Naive thymus-derived CD8-positive, alpha-beta T cell (primary cell): ENCODE results near the gene C1orf226. TPM values are rescaled to one million over a fixed set of nuclear protein-coding genes. Genes with fewer than 3 reads are reported as not detected.

Experiments
- ATAC-seq, 2 donors: fragments of 150-1000 bp; cut with Tn5 transposase in 1 of 2; sonication (Bioruptor Pico), chemical (Tn5 transposase) in 1 of 2; 1 replicate in 1 of 2; 2 replicates in 1 of 2; pipeline ENCODE4 v1.10.0; 2021; ENCODE audit warnings: mild to moderate bottlenecking in 2 of 2, moderate library complexity in 2 of 2
- POLR2A ChIA-PET: fragments of 350-600 bp; sonication (Branson Sonifier 250); formaldehyde crosslinking; loops from one replicate; lab custom pipeline; 2021; ENCODE audit warnings: antibody characterized with exemption; lab: Charles Lee
- DNase-seq, 10 donors: peaks; one replicate each; pipeline versions ENCODE4 v3.0.0 to v3.0.0-alpha.2; 2020 to 2022
- H3K27ac Mint-ChIP-seq, 10 donors: one replicate each; pipeline ENCODE4 v1.8.0; 2020 to 2022; ENCODE audit warnings: mild to moderate bottlenecking in 10 of 10, mixed read lengths in 10 of 10, moderate library complexity in 4 of 10, inconsistent platforms in 1 of 10
- H3K27me3 Mint-ChIP-seq, 5 donors: one replicate each; pipeline ENCODE4 v1.8.0; 2021 to 2022; ENCODE audit warnings: mixed read lengths in 5 of 5
- H3K36me3 Mint-ChIP-seq, 3 donors: one replicate each; pipeline ENCODE4 v1.8.0; 2020 to 2022; ENCODE audit warnings: mixed read lengths in 3 of 3, mild to moderate bottlenecking in 2 of 3, inconsistent platforms in 1 of 3
- H3K4me1 Mint-ChIP-seq, 4 donors: one replicate each; pipeline ENCODE4 v1.8.0; 2021 to 2022; ENCODE audit warnings: mixed read lengths in 4 of 4
- H3K4me3 Mint-ChIP-seq, 10 donors: one replicate each; pipeline ENCODE4 v1.8.0; 2020 to 2022; ENCODE audit warnings: mild to moderate bottlenecking in 10 of 10, mixed read lengths in 10 of 10, moderate library complexity in 6 of 10, inconsistent platforms in 1 of 10
- H3K9me3 Mint-ChIP-seq, 9 donors: one replicate each; pipeline ENCODE4 v1.8.0; 2020 to 2022; ENCODE audit warnings: mixed read lengths in 9 of 9, mild to moderate bottlenecking in 3 of 9, inconsistent platforms in 1 of 9, moderate library complexity in 1 of 9
- polyA plus RNA-seq, 3 donors: library from polyadenylated mRNA; unstranded; fragments of 300-500 nt; fragmentation: Illumina TruSeq; gene quantifications; one replicate each; pipeline ENCODE4 v1.2.3, GENCODE V29; 2021
- total RNA-seq, 8 experiments: library from RNA in 2 of 8; stranded (reverse) in 2 of 8; gene quantifications; one replicate each; pipeline ENCODE4 v1.2.3 and lab custom pipeline; 2021 to 2026

C1orf226 gene
- total and polyA plus RNA-seq, 5 experiments from 2014 or later = 0.22 TPM; not detected in 4

DNA sequence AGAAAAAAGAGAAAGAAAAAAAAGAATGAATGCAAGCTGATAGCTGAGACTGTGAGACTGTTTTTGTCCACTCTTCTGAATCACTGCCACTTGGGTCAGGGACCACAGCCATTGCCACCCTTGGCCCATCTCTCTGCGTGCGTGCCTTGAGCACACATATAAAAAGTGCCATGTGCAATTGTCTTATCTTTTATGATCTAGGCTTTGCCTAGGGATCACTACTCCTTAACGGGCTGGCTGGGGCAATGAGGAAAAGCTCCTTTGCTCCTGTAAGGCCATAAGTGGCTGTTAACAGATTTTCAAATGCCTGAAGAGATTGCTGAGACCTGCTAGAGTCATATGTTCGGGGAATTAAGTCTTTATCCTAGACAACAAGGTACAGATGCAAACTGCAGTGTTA lies 13.1 kb upstream of the C1orf226 start:
- POLR2A ChIA-PET = no interaction called here

GRCh38 chr1:162369571-162369970 lies 12.0 kb upstream of the C1orf226 start:
- Mint-ChIP-seq H3K27me3 (peaks cover 0 to 2% (median 0%) of the 10 kb centered on the region in 5 donors), H3K36me3 (no peaks in the 10 kb centered on the region), H3K9me3 (no peaks in the 10 kb centered on the region), H3K4me3 (no peak overlapping the region), H3K27ac (no peak overlapping the region), H3K4me1 (peaks cover 0 to 2% (median 0%) of the 10 kb centered on the region in 4 donors)
- no peak for DNase-seq
- POLR2A ChIA-PET = interaction anchor here (0.7 kb wide), 1 partner anchor 477 kb away, joined by 3 read pairs; no protein-coding TSS in a partner anchor
- ATAC-seq = no peak

More for the DNA sequence above, 13.1 kb upstream of the C1orf226 start:
- DNase-seq = no peak
- no peaks in the 10 kb centered on the region for H3K36me3 Mint-ChIP-seq
- no peaks in the 10 kb centered on the region for H3K9me3 Mint-ChIP-seq
- no peak for ATAC-seq
- peaks cover 0 to 2% (median 0%) of the 10 kb centered on the region in 4 donors for H3K4me1 Mint-ChIP-seq
- no peak overlapping the region for H3K27ac Mint-ChIP-seq
- H3K27me3 Mint-ChIP-seq = peaks cover 0 to 3% (median 0%) of the 10 kb centered on the region in 5 donors
- H3K4me3 Mint-ChIP-seq = no peak overlapping the region

- Mint-ChIP-seq H3K36me3 (no peaks in the 10 kb centered on the region), H3K27ac (no peak overlapping the region), H3K4me1 (peaks cover 0 to 2% (median 0%) of the 10 kb centered on the region in 4 donors), H3K4me3 (no peak overlapping the region), H3K27me3 (peaks cover 0 to under 1% (median 0%) of the 10 kb centered on the region in 5 donors), H3K9me3 (no peaks in the 10 kb centered on the region)
- DNase-seq (no peak), ATAC-seq (no peak)
- POLR2A ChIA-PET = no interaction called here
Observed at GRCh38 chr1:162370161-162370560, 11.4 kb upstream of the C1orf226 start.

DNA sequence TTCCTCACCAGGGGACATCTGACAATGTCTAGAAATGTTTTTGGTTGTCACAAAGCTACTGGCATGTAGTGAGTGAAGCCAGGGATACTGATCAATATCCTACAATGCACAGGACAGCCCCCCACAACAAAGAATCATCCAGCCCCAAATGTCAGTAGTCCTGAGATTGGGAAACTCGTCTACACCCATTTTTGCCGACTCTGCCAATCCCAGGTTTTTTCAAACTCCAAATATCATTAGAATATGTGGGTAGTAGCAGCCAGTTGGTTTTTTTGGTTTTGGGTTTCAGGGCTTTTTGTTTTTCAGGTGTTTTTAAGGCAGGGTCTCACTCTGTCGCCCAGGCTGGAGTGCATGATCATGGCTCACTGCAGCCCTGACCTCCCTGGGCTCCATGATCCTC lies 10.8 kb upstream of the C1orf226 start:
- no peak for DNase-seq
- H3K4me3 Mint-ChIP-seq = no peak overlapping the region
- no peak overlapping the region for H3K27ac Mint-ChIP-seq
- peaks cover 0 to 2% (median 0%) of the 10 kb centered on the region in 4 donors for H3K4me1 Mint-ChIP-seq
- no peak for ATAC-seq
- POLR2A ChIA-PET = no interaction called here
- no peaks in the 10 kb centered on the region for H3K36me3 Mint-ChIP-seq
- H3K27me3 Mint-ChIP-seq = no peaks in the 10 kb centered on the region
- no peaks in the 10 kb centered on the region for H3K9me3 Mint-ChIP-seq

DNA sequence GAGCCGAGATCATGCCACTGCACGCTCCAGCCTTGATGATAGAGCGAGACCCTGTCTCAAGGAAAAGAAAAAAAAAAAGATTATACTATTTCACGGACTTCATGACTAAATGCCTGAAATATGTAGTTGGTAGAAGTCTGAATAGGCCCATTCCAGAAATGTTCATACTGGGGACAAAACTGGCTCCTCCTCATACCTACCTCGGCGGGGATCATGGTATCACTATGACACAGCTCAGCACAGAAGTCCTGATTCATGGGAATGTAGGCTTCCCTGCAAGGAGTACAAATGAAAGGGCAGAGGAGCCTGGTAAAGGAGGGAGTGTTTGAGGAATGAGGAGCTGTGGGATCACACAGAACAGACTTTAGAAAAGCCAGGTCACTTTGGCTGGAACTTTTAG lies 9.9 kb upstream of the C1orf226 start:
- H3K4me1 Mint-ChIP-seq = peaks cover 0 to 2% (median 0%) of the 10 kb centered on the region in 4 donors
- H3K36me3 Mint-ChIP-seq = no peaks in the 10 kb centered on the region
- no peak overlapping the region for H3K4me3 Mint-ChIP-seq
- H3K27me3 Mint-ChIP-seq = no peaks in the 10 kb centered on the region
- DNase-seq (peak in 1 of 10 donors; percentile 31), ATAC-seq (no peak)
- no peaks in the 10 kb centered on the region for H3K9me3 Mint-ChIP-seq
- no peak overlapping the region for H3K27ac Mint-ChIP-seq
- POLR2A ChIA-PET = no interaction called here

DNA sequence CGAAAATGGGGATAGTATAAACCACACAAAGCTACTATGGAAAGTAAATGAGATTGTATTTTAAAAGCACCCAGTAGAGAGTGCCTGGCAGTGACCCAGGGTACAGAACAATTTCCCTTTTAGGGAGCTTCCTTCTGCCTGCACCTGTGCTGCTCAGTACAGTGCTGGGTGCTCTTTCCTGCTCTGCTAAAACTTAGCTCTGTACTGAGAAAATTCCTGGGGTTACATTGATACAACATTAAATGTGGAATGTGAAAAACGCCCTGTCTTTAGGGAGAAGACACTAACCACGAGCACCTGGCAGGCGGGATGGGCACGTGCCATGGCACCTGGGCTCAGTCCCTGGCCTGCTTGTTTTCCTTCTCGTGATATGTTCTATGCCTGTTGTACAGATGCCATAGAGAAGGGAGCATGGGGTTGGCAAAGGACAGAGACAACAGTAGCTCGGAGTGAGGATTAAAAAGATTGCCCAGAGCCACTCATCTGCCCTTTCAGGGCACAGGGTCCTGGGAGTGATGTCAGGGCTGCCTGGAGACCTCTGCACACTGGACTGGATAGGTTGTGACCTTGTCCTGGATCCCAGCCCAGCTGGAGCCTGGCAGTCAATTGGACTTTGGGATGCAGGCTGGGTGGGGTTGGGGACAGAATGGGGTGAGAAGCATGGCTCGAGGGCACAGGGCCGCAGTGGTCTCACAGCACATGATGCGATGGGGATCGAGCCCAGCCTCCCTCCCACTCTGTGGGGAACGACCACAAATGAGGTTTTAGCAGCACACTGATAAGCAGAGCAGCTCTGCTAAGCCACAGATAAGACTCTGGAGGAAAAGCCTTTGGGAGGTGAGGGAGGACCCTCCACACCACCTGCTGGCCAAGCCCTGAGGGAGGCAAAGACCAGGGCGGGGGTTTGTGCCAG lies 9.1 kb upstream of the C1orf226 start:
- POLR2A ChIA-PET = no interaction called here
- H3K36me3 Mint-ChIP-seq = no peaks in the 10 kb centered on the region
- H3K27ac Mint-ChIP-seq = peak overlapping the region in 1 of 10 donors; percentile 83
- peak in 1 of 10 donors; percentile 32 for DNase-seq
- no peak overlapping the region for H3K4me3 Mint-ChIP-seq
- no peak for ATAC-seq
- no peaks in the 10 kb centered on the region for H3K27me3 Mint-ChIP-seq
- peaks cover 0 to 2% (median 0%) of the 10 kb centered on the region in 4 donors for H3K4me1 Mint-ChIP-seq
- no peaks in the 10 kb centered on the region for H3K9me3 Mint-ChIP-seq

DNA sequence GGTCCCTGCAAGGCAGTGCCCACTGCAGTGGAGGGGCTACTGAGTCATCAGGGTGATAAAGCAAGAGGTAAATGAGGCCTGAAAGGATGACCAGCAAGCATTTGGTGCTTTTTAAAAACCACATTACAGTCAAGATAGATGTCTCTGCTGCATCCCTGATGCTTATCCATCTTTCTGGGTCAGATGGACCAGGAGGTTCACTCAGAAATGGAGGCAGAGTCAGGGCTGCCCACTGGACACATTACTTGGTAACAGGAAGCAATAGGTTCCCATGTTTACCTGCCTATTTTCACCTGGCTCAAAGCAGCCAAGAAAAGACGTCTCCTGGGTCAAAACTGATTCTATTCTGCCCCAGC lies 8.5 kb upstream of the C1orf226 start:
- POLR2A ChIA-PET = no interaction called here
- peaks cover 0 to 2% (median 0%) of the 10 kb centered on the region in 4 donors for H3K4me1 Mint-ChIP-seq
- H3K36me3 Mint-ChIP-seq = no peaks in the 10 kb centered on the region
- no peak for DNase-seq
- no peak for ATAC-seq
- no peaks in the 10 kb centered on the region for H3K27me3 Mint-ChIP-seq
- no peaks in the 10 kb centered on the region for H3K9me3 Mint-ChIP-seq
- H3K4me3 Mint-ChIP-seq = no peak overlapping the region
- no peak overlapping the region for H3K27ac Mint-ChIP-seq

GRCh38 chr1:162373541-162374260 lies 7.8 kb upstream of the C1orf226 start:
- Mint-ChIP-seq H3K27ac (no peak overlapping the region), H3K4me1 (peaks cover 0 to 2% (median 0%) of the 10 kb centered on the region in 4 donors), H3K36me3 (no peaks in the 10 kb centered on the region), H3K27me3 (no peaks in the 10 kb centered on the region), H3K4me3 (no peak overlapping the region), H3K9me3 (no peaks in the 10 kb centered on the region)
- DNase-seq (peak in 1 of 10 donors; percentile 13), ATAC-seq (no peak)
- POLR2A ChIA-PET = no interaction called here

DNA sequence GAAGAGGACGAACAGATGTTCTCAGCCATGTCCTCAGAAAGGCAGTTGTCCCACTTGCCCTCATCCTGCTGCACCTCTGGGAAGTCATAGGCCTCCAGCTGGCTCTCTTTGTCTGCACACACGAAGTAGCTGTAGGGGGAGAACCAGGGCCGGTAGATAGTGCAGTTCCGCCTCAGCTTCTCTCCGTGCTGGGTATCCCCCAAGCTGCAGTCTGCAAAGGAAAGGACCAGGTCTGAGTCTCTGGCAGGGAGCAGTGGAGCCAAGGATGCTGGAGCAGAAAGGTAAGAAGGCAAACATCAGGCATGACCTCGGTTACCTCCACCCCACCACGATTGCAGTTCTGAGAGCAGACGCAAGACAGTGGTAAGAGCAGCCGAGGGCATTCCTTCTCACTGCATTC lies 7.1 kb upstream of the C1orf226 start:
- no peaks in the 10 kb centered on the region for H3K27me3 Mint-ChIP-seq
- H3K36me3 Mint-ChIP-seq = no peaks in the 10 kb centered on the region
- H3K4me1 Mint-ChIP-seq = peaks cover 0 to 2% (median 0%) of the 10 kb centered on the region in 4 donors
- H3K4me3 Mint-ChIP-seq = no peak overlapping the region
- no peaks in the 10 kb centered on the region for H3K9me3 Mint-ChIP-seq
- peak in 1 of 10 donors; percentile 22 for DNase-seq
- H3K27ac Mint-ChIP-seq = no peak overlapping the region
- ATAC-seq = no peak
- POLR2A ChIA-PET = no interaction called here

DNA sequence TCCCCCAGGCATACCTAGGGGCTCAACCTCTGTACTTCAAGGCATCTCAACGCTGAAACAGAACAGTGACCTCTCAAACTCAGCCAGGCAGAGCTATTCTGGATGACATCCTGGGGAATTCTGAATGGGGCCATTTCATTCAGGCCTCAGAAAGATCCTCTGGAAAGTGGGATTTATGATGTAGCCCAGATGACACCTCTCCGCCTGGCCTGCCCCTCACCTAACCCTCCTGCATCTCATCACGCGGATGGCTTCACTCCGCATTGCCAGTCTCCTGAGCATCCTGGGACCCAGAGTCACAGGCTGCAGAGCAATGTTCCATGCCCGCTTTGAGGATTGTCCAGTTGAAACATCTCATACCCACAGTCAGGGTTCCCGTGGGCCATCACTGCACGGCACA lies 6.1 kb upstream of the C1orf226 start:
- Mint-ChIP-seq H3K4me1 (peaks cover 0 to 2% (median 0%) of the 10 kb centered on the region in 4 donors), H3K9me3 (no peaks in the 10 kb centered on the region), H3K36me3 (no peaks in the 10 kb centered on the region), H3K27me3 (no peaks in the 10 kb centered on the region), H3K4me3 (no peak overlapping the region), H3K27ac (no peak overlapping the region)
- POLR2A ChIA-PET = no interaction called here
- ATAC-seq (no peak), DNase-seq (peak in 1 of 10 donors; percentile 31)

- no peaks in the 10 kb centered on the region for H3K36me3 Mint-ChIP-seq
- H3K27ac Mint-ChIP-seq = no peak within 1 kb of the TSS
- H3K9me3 Mint-ChIP-seq = no peaks in the 10 kb centered on the region
- H3K27me3 Mint-ChIP-seq = no peaks in the 10 kb centered on the region
- ATAC-seq (no peak), DNase-seq (peak in 1 of 10 donors; percentile 3)
- POLR2A ChIA-PET = no interaction called here
- H3K4me1 Mint-ChIP-seq = peaks cover 0 to 2% (median 0%) of the 10 kb centered on the region in 4 donors
- no peak within 1 kb of the TSS for H3K4me3 Mint-ChIP-seq
Observed at GRCh38 chr1:162376691-162377090, 4.8 kb upstream of the C1orf226 start, which contains the start of gene SPATA46. SPATA46 (minus strand) TSS chr1:162376854; CDS start chr1:162376790, 64 bp downstream.

GRCh38 chr1:162380061-162380846 lies 1.3 kb upstream of the C1orf226 start:
- POLR2A ChIA-PET = no interaction called here
- Mint-ChIP-seq H3K4me1 (no peaks in the 10 kb centered on the region), H3K4me3 (no peak overlapping the region), H3K27ac (no peak overlapping the region), H3K27me3 (peaks cover 0 to under 1% (median 0%) of the 10 kb centered on the region in 5 donors), H3K9me3 (no peaks in the 10 kb centered on the region), H3K36me3 (no peaks in the 10 kb centered on the region)
- DNase-seq (no peak), ATAC-seq (no peak)
